LoVo (cell line): Measurements from ENCODE around the gene FAM98B.

Experiments
- DNase-seq: peaks from one replicate; pipeline ENCODE4 v3.0.0-alpha.2; 2016; ENCODE audit warnings: low spot score

The FAM98B gene

DNA sequence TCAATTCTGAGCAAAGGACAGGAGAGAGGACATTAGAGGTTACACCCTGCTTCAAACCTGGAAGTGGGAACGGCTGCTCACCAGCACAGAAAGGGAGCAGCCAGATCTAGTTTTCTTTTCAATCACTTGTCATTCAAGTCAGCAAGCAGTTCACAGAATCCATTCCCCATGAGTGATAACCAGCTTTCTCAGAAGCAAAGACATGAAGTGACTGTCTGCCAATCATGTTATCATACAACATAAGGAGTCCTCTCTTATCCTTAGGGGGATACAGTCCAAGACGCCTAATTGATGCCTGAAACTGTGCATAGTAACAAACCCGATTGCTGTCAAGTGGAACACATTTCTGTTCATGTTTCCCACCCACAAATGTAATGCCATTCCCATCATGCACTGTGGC lies 54.7 kb downstream of the FAM98B start:
- no peak for DNase-seq

DNA sequence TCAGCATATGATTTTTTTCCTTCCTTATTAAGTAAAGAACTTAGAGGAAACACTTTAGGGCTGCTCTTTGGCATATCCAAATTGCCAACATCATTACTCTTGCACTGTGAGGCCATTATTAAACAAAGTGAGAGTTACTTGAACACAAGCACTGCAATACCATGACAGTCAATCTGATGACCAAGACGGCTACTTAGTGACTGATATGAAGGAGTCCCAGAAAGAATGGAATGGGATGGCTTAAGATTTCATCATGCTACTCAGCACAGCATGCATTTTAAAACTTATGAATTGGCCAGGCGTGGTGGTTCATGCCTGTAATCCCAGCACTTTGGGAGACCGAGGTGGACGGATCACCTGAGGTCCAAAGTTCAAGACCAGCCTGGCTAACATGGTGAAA lies 55.2 kb downstream of the FAM98B start:
- DNase-seq, result no peak

GRCh38 chr15:38512901-38513300 lies 59.0 kb downstream of the FAM98B start:
- DNase-seq, result no peak

DNA sequence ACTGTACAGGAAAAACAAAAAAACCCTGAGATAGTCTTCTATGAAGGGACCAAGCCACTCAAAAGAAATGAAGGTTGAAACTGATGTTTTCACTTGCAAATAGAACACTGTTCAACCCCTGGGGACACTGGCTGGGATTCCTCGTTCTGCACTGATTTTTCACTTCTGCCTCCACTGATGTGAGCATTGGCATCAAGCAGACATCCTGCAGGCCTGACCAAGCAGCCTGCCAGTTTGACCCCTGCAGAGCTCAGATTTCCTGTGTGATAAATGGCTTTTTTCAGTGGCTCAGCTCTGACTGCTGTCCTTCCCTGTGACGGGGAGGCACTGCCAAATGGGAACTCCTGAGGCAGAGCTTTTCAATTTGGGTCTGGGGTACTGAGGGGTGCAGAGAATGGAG lies 60.7 kb downstream of the FAM98B start:
- DNase-seq, result no peak

GRCh38 chr15:38516626-38517025 lies 62.7 kb downstream of the FAM98B start:
- DNase-seq, result no peak

DNA sequence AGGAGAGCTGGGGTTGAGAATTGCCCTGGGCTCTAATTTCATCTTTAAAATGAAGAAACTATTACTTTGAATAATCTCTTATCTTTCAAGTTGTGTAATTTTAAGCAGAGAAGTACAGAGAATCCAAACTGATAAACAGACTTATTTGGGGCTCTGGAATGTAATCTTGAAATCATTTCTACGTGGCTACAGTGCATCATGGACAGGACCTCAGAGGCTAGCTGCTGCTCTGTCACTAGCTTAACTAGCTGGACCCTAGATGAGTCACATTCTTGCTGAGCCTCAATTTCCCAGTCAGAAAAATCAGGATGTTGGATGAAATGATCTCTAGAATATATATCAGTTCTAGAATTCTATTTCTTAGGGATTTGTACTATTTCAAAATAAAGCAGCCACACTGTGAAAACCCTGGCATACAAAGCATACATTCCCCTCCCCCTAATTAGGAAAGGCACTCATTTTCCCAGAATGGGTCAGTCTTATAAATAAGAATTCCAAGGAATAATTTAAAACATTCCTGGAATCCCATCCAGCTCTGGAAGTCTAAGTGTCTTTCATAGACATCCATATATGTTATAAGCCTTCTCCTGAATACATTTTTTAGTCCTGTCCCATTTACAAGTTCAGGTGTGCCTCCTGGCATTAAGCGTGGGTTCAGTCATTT lies 63.5 kb downstream of the FAM98B start:
- DNase-seq, result no peak

- no peak for DNase-seq
Observed at GRCh38 chr15:38518084-38518483, 64.2 kb downstream of the FAM98B start.

- DNase-seq, result no peak
Observed at GRCh38 chr15:38520035-38520434, 66.1 kb downstream of the FAM98B start.

DNA sequence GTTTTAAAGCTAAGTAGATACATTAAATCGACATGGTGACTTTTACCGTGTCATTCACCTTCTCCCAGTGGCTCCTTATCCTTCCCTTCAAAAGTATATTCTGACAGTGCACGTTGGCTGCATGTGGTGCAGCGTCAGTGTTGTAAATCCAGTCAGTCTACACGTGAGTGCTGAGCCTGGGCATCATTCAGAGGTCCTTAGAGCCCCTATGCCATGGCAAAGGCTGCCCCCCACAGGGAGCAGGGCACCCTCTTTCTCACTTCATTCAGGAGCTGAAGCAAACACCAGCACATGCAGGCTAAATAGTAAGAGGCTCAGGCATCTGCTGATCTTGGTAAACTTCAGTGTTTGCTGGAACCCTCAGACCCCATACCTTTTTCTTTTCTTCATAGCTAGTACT lies 67.4 kb downstream of the FAM98B start:
- DNase-seq, result no peak

DNA sequence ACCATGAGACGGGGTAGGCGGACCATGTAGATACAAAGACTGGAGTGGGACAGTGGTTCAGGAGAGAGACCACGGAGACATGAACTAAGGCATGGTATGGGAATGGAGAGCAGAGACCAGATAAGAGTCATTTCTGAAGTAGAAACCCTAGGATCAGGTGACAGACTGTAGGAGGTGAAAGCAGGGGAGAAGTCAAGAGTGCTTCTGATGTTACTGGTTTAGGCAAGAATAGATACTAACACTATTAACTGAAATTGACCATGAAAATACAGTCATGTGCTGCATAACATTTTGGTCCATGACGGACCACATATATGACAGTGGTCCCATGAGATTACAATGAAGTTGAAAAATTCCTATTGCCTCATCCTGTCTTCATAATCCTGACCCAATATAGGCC lies 69.0 kb downstream of the FAM98B start:
- no peak for DNase-seq

- no peak for DNase-seq
Observed at GRCh38 chr15:38524156-38524555, 70.2 kb downstream of the FAM98B start.

DNA sequence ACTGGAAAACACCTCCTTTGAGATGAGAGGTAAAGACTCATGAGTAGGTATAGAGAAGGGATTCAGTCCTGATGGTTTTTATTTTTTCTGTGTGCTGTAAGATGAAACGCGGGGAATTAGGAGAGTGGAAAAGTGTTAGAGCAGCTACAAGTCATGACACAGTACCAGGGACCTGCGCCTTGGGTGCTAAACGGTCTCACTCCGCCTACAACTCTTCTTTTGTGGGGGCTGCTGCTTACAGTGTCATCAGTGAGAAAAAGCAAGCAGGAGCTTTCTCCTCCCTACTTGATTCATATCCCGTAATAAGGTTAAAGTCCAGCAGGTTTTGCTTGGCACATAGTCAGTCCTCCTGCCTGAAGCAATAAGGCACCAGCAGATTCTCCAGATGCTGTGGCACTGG lies 71.6 kb downstream of the FAM98B start:
- no peak for DNase-seq

GRCh38 chr15:38526158-38526557 lies 72.2 kb downstream of the FAM98B start:
- DNase-seq, result no peak

DNA sequence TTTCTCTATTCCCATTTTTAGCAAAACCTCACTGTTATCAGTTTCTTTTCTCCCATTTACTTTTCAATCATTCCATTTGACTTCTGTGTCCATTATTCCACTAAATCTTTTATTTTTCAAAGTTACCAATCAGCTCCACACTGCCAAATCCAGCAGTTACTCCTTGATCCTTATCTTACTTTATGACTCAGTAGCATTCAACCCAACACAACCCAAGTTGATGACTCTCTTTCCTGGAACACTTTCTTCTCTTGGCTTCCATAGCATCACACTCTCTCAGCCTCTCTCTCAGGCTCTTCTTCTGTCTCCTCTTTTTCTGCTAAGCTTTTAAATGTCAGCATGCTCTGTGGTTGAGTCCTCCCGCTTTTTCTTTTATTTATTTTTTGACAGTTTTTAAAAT lies 74.4 kb downstream of the FAM98B start:
- DNase-seq, result no peak

GRCh38 chr15:38530113-38530512 lies 76.2 kb downstream of the FAM98B start:
- DNase-seq, result no peak

GRCh38 chr15:38531509-38531908 lies 77.6 kb downstream of the FAM98B start:
- DNase-seq, result peak; percentile 19

DNA sequence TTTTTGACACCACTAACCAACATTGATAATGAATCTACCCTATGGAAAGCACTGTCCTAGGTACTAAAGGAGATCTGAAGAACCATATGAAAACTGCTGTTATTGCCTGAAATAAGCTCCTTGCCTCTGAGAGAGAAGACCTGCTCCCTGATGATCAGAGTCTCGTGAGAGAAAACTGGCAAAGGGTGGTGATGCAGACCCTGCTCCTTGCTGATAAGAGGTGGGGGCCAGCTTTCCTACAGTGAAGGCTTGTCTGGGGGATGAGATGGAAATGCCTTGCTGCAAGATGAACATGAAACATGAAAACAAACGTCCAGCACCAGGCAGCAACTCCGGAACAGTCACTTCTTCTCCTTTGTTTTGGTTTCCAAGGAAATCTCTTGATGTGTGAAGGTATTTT lies 78.8 kb downstream of the FAM98B start:
- DNase-seq, result no peak

- DNase-seq, result no peak
Observed at GRCh38 chr15:38533416-38533915, 79.5 kb downstream of the FAM98B start.

DNA sequence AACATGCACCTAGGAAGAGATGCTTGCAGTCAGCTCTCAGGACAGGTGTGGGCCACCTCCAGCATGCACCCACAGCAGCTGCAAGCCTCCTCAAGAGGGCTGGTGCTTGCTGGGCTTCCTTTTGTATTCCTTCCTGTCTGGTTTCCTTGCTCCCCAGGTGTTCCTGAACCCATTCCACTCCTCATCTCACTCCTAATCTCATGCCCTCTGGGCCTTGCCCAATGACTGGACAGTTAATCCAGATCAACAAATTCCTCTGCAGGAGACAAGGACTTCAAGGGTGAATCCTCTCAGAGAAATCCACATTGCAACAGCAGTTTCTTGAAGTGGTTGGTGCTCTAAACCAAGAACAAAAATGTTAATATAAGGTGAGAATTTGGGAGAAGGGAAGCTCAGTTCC lies 80.0 kb downstream of the FAM98B start:
- DNase-seq, result no peak

GRCh38 chr15:38534691-38535090 lies 80.8 kb downstream of the FAM98B start:
- DNase-seq, result no peak

DNA sequence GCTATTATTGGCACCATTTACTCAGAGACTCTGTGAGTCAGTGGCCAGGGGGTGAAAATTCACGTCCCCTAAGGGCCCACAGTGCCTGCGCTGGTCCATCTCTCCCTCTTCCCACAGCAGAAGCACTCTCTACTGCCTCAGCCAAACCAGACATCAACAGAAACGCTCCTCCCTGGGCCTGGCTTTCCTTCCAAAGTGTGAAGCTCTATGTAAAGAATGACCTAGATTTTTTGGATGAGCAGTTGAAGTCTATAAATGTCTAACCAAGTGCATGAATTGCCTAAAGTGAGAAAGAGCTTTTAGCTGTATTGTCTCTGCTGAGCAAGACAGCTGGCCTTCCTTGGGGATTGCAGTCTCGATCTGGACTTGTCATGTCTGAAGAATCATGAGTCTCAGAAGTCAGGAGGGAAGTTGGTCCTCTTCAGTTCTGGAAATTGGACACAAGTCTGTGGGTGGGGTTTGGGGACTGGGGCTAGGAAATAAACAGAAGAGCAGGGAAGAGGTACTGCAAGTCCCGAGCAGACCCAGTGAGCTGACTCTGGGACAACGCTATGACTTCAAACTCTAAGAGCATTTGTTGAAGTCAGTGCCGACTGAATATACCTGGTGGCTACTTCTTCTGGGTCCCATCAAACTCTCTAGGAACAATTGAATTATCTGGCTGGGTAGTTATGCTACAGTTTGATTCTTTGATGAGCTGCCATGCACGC lies 81.7 kb downstream of the FAM98B start:
- no peak for DNase-seq

GRCh38 chr15:38536201-38536676 lies 82.3 kb downstream of the FAM98B start:
- DNase-seq, result no peak
